NCI-H748 treated with DMSO at 0.1 percent for 48 hours (cell line): ENCODE measurements around the gene RPLP2.

Source experiments
- DNase-seq: peaks from one replicate; lab custom pipeline; 2025; lab: John Stamatoyannopoulos, UW

Gene RPLP2

DNA sequence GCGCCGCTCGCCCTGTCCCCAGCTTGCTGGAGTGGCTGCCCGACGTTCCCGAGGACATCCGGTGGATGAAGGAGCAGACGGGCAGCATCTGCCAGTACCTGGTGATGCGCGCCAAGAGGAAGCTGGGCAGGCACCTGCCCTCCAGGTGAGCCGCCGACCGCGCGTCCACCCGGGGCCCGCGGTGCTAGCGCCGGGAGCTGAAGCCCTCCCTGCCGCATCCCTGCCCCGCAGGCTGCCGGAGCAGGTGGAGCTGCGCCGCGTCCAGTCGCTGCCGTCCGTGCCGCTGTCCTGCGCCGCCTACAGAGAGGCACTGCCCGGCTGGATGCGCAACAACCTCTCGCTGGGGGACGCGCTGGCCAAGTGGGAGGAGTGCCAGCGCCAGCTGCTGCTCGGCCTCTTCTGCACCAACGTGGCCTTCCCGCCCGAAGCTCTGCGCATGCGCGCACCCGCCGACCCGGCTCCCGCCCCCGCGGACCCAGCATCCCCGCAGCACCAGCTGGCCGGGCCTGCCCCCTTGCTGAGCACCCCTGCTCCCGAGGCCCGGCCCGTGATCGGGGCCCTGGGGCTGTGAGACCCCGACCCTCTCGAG is 14.6 kb downstream of the RPLP2 start:
- DNase-seq, result peak; percentile 29

DNA sequence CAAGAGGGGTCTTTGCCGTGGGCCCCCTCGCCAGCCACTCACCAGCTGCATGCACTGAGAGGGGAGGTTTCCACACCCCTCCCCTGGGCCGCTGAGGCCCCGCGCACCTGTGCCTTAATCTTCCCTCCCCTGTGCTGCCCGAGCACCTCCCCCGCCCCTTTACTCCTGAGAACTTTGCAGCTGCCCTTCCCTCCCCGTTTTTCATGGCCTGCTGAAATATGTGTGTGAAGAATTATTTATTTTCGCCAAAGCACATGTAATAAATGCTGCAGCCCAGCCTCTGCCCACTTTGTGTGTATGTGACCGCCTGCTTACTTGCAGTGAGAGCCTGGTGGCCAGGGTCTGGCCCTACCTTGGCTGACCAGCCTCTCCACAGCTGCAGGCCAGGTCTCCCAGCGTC is 15.2 kb downstream of the RPLP2 start:
- no peak for DNase-seq

DNA sequence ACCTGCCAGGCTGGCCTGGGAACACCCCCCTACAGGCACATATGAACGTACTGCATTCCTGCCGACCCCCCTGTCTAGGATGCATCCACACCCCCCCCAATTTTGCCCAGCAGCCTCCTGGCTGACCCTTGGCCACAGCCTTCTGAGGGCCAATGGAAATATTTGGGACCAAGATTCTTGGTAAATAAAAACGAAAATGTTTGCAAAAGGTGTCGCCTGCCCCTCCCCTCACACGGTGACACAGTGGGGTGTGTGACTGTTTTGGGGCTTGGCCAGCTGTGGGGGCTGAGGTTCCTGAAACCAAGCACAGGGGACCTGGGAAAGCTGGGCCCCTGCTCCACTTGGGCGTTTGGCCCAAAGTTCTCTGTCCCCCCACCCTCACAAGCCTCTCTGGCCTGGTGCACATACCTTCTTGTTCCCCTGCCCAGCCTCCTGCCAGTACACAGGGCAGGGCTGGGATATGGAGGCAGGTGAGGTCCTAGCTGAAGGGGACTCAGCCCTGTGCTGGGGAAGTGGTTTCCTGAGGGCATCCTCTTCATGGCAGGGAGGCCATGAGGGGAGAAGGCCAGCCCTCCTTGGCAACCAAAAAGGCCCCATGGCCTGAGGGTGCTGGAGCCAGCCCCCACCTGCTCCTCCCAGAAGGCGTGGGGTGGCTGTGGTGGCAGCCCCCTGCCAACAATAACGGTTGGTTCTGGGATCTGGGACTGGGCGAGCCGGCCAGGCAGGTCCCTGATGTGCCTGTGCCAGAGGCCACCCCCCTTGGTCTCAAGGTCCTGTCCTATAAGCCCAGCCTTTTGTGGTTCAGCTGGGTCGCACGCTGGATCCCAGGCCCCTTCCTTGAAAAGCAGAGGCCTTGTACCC is 15.8 kb downstream of the RPLP2 start:
- DNase-seq, result no peak

DNA sequence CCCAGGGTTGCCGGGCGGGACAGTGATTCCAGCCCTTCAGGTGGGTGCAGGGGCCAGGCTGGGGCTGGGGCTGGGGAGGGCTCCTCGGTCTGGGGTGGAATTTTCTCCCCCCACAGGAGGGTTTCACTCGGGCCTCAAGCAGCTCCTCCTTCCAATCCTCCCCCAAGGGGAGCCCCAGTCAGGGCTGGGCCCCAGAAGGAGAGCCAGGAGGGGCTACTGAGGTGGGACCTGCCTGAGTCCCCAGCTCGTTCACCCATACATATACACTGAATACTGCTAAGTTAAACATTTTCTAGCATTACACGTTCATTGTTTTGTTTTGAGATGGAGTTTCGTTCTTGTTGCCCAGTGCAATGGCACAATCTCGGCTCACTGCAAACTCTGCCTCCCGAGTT is 16.5 kb downstream of the RPLP2 start:
- no peak for DNase-seq

- DNase-seq, result no peak
Measured at GRCh38 chr11:826836-827145, 17.0 kb downstream of the RPLP2 start.

GRCh38 chr11:827146-827896 is 17.6 kb downstream of the RPLP2 start:
- DNase-seq, result no peak

GRCh38 chr11:827897-828192 is 18.1 kb downstream of the RPLP2 start, which contains the start of gene CRACR2B:
Gene CRACR2B (plus strand): TSS chr11:827919. CDS start chr11:828608, 689 bp downstream.
- DNase-seq, result no peak

DNA sequence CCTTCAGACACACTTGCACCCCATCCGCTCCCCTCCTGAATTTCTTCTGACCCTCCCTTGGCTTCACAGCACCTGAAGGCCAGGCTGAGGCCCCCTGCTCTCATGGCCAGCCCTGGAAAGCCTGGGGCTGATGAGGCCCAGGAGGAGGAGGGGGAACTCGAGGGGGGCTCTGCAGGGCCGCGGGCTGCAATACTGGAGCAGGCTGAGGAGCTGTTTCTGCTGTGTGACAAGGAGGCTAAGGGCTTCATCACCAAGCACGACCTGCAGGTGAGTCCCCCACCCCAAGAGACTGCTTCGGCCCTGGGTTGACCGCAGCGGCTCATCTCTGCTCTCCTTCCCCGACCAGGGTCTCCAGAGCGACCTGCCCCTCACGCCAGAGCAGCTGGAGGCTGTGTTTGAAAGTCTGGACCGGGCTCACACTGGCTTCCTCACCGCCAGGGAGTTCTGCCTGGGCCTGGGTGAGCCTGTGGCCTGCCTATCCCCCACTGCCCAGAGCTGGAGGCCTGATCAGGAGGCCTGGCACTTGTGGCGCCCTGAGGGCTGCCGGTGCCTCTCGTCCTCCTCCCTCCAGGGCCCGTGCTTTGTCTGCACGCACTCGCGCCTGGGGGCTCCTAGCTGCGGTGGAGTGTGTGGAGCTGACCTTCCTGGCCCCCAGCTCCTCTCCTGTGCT is 18.9 kb downstream of the RPLP2 start:
- DNase-seq, result no peak

GRCh38 chr11:829176-829846 is 19.5 kb downstream of the RPLP2 start:
- DNase-seq, result no peak

- DNase-seq, result no peak
Measured at GRCh38 chr11:829847-830294, 20.1 kb downstream of the RPLP2 start.

DNA sequence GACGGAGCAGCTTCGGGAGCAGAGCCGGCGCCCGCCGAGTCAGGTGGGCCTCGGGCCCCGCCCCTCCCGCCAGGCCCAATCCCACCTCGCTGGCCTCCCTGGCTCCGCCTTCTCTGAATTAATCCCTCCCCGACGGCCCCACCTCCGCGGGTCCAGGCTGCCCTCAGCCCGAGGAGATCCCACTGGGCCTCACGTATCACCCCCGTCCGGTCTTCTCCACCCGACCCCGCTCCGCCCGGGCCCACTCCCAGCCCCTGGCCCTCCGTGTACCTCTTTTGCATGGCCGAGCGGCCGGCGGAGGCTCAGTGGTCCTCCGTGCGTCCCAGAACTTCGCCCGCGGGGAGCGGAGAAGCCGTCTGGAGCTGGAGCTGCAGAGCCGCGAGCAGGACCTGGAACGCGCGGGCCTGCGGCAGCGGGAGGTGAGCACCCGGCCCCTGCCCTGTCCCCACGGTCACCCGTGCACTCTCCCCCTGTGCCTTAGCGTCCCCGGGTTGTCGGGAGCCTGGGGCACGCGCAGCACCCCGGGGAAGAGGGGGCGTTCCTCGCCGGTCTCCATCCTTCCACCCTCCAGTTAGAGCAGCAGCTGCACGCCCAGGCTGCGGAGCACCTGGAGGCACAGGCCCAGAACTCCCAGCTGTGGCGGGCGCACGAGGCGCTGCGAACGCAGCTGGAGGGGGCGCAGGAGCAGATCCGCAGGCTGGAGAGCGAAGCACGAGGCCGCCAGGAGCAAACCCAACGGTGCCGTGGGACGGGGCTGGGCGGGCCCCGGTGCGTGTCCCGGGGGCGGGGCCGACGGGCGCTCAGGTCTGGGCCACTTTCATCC is 20.7 kb downstream of the RPLP2 start:
- peak; percentile 83 for DNase-seq

DNA sequence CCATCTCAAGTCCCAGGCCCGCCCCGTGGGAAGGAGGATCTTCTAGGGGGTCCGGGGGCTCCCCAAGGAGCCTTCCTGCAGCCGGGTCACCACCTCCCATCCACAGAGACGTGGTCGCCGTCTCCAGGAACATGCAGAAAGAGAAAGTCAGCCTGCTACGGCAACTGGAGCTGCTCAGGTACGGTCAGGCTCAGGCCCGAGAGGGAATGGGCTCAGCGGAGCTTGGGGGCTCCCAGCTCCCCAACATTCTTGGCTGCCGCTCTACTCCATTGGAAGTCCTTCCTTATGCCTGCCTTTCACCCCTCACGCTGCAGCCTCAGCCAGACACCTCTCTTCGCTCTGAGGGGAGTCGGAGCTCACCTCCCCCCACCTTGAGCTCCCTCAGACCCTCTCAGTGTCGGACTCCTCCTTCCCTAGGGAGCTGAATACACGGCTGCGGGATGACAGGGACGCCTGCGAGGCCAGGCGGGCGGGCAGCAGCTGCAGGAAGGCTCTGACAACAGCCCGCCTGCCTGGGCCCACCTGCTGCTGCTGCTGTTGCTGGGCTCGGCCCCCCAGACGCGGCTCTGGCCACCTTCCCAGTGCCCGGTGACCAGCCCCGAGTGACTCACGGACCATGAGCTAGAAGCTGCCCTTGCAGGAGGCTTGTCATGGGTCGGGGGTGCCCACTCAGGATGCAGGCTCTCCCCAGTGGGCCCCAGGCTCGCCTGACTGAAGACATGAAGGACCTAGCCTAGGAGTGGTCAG is 21.5 kb downstream of the RPLP2 start:
- DNase-seq, result no peak

- DNase-seq, result no peak
Measured at GRCh38 chr11:831961-832528, 22.3 kb downstream of the RPLP2 start.

GRCh38 chr11:832529-833113 is 22.9 kb downstream of the RPLP2 start, which contains the start of gene CD151:
Gene CD151 (plus strand): TSS chr11:832952. CDS start chr11:836070, 3,118 bp downstream.
- peak; percentile 22 for DNase-seq

DNA sequence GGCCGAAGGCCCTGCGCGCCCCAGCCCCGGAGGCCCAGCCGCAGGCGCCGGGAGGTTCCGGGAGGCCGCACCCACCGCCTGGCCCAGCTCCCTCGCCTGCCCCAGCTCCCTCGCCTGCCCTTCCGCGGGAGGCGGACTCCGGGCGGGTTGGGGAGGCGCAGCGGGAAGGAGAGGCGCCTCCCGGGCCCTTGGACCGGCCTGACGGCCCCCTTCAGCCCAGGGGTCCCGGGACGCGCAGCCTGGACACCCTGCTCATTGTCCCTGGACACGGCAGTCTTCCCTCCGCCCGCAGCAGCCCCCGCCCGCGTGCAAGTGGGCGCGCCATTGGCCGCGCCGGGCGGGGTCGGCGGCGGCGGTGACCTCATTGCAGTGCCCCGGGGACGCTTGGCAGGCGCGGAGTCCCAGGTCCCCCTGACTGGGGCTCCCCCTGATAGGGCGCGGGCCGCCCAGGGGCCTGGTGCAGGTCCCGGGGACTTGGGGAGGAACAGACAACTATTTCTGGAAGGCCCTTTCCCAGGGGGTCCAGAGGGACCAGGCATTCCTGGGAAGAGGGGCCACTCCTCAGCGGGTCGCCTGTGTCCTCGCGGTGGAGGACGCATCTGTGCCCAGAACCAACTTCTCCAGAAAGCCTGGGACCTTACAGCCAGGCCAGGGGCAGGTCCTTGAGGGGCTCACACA is 23.5 kb downstream of the RPLP2 start:
- DNase-seq, result no peak

DNA sequence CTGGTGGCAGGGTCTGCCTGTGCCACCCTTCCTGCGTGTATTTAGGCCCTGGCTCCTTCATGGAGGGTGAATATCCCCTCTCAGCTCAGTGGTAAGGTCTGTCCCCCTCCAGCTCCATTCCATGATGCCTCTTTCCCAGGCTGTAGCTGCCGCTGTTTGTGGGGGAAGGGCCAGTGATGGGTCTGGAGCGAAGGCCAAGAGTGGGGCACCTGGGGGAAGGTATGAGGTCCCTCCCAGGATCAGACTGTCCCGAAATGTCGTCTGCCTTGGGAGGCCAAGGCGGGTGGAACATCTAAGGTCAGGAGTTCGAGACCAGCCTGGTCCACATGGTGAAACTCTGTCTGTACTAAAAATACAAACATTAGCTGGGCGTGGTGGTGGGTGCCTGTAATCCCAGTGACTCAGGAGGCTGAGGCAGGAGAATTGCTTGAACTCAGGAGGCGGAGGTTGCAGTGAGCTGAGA is 24.1 kb downstream of the RPLP2 start:
- no peak for DNase-seq

- no peak for DNase-seq
Measured at GRCh38 chr11:834371-835316, 24.9 kb downstream of the RPLP2 start.

- DNase-seq, result no peak
Measured at GRCh38 chr11:836274-836673, 26.5 kb downstream of the RPLP2 start.
